Measurements from ENCODE around the gene RNF44. TPM values are rescaled to one million over a fixed set of nuclear protein-coding genes. Genes with fewer than 3 reads are reported as not detected.

The RNF44 gene
- total RNA-seq, 2 donors from 2014 or later: 10.7 to 12.4 TPM

- DNase-seq (ENCODE audit: low spot score): no peak
- Histone ChIP-seq H3K4me1 (peaks cover 0 to 50% of the 10 kb centered on the region in 2 donors), H3K36me3 (peaks cover 53% of the 10 kb centered on the region), H3K27me3 (no peaks in the 10 kb centered on the region), H3K4me3 (no peak overlapping the region), H3K27ac (no peak overlapping the region), H3K9me3 (no peaks in the 10 kb centered on the region)
- TF ChIP-seq, protein P1, sequence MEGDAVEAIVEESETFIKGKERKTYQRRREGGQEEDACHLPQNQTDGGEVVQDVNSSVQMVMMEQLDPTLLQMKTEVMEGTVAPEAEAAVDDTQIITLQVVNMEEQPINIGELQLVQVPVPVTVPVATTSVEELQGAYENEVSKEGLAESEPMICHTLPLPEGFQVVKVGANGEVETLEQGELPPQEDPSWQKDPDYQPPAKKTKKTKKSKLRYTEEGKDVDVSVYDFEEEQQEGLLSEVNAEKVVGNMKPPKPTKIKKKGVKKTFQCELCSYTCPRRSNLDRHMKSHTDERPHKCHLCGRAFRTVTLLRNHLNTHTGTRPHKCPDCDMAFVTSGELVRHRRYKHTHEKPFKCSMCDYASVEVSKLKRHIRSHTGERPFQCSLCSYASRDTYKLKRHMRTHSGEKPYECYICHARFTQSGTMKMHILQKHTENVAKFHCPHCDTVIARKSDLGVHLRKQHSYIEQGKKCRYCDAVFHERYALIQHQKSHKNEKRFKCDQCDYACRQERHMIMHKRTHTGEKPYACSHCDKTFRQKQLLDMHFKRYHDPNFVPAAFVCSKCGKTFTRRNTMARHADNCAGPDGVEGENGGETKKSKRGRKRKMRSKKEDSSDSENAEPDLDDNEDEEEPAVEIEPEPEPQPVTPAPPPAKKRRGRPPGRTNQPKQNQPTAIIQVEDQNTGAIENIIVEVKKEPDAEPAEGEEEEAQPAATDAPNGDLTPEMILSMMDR (IDR thresholded peaks at IDR 0.05): no peak
Measured at GRCh38 chr5:176529741-176530141, 7.5 kb downstream of the RNF44 start.

- Histone ChIP-seq H3K4me1 (peaks cover 0 to 45% of the 10 kb centered on the region in 2 donors), H3K27ac (no peak overlapping the region), H3K36me3 (peaks cover 53% of the 10 kb centered on the region), H3K4me3 (no peak overlapping the region), H3K9me3 (no peaks in the 10 kb centered on the region), H3K27me3 (no peaks in the 10 kb centered on the region)
- DNase-seq (ENCODE audit: low spot score): no peak
- TF ChIP-seq, protein P1 (IDR thresholded peaks at IDR 0.05): no peak
Measured at GRCh38 chr5:176529116-176529740, 8.0 kb downstream of the RNF44 start.

DNA sequence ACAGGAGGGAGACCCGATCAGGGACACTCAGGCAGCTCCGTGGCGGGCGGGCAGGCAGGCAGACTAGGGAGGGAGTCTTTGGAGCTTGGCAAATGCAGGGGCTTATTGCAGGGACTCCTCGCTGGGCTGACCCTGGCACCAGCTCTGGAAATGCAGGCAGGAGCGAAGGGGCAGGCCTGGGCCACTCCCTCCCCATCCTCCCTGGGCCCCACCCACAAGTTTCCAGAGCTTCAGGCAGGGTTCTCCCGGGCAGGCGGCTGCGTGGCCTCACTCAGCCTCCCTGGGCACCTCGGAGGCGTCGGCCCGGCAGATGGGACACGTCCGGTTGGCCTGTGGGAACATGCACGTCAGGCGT is 8.5 kb downstream of the RNF44 start:
- TF ChIP-seq, protein P1 (IDR thresholded peaks at IDR 0.05): no peak
- Histone ChIP-seq H3K36me3 (peaks cover 53% of the 10 kb centered on the region), H3K27me3 (no peaks in the 10 kb centered on the region), H3K27ac (no peak overlapping the region), H3K4me1 (peaks cover 0 to 40% of the 10 kb centered on the region in 2 donors), H3K4me3 (no peak overlapping the region), H3K9me3 (no peaks in the 10 kb centered on the region)
- no peak for DNase-seq (ENCODE audit: low spot score)

DNA sequence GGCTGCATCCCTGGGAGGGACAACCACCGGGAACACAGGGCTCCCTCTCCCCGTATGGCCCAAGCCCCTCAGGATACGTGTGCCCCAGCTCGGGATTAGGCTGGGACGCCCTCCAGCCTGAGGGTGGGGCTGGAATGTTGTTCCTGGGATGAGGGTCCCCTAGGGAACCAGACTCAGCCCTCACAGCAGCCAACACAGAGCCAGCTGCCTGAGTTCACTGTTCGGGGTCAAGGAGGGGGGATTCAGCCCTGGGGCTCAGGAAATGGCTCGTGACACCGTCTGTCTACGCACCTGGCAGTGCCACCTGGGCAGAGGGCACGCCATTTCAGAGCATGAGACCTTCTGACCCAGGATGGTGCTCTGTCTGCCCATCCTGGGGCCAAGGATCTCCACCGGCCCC is 8.9 kb downstream of the RNF44 start:
- peaks cover 0 to 35% of the 10 kb centered on the region in 2 donors for H3K4me1 ChIP-seq
- H3K27me3 ChIP-seq: no peaks in the 10 kb centered on the region
- no peak overlapping the region for H3K4me3 ChIP-seq
- no peak for DNase-seq (ENCODE audit: low spot score)
- TF ChIP-seq, protein P1 (IDR thresholded peaks at IDR 0.05): no peak
- peaks cover 53% of the 10 kb centered on the region for H3K36me3 ChIP-seq
- H3K27ac ChIP-seq: no peak overlapping the region
- no peaks in the 10 kb centered on the region for H3K9me3 ChIP-seq

GRCh38 chr5:176527246-176528222 is 9.7 kb downstream of the RNF44 start:
- Histone ChIP-seq H3K4me3 (no peak overlapping the region), H3K4me1 (peaks cover 0 to 28% of the 10 kb centered on the region in 2 donors), H3K36me3 (peaks cover 53% of the 10 kb centered on the region), H3K27ac (no peak overlapping the region), H3K9me3 (no peaks in the 10 kb centered on the region), H3K27me3 (no peaks in the 10 kb centered on the region)
- TF ChIP-seq, protein P1 (IDR thresholded peaks at IDR 0.05): no peak
- DNase-seq (ENCODE audit: low spot score): no peak
